22Rv1 (cell line): ENCODE results near the gene RAB5B.

Experiments used
- ZFX ChIP-seq: fragments of 450-650 bp; IDR thresholded peaks from 2 replicates; pipeline ENCODE4 v1.6.1; 2017; ENCODE audit warnings: antibody characterized with exemption, borderline replicate concordance
- TF ChIP-seq, protein P1 (sequence below): fragments of 450-650 bp; IDR thresholded peaks from 2 replicates; pipeline ENCODE4 v1.5.1; 2017; ENCODE audit warnings: mild to moderate bottlenecking

DNA sequence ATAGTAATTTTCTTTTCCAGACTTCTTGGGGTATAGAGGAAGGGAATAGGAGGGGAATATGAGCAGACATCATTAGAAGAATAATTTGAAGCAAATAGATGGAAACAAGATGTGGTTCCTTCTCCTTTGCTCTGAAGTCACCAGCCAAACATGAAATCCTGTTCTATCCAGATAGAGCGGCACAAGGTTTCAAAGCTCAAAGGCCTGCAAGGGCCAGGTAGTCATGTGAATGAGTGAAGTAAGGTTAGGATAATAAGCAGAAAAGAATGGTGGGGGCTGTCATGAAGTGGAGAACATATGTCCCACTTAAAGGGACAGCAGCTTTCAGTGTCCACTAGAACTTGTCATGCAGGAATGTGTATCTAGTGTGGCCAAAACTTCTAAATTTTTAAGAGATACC is 44.5 kb downstream of the RAB5B start:
- TF ChIP-seq, protein P1, sequence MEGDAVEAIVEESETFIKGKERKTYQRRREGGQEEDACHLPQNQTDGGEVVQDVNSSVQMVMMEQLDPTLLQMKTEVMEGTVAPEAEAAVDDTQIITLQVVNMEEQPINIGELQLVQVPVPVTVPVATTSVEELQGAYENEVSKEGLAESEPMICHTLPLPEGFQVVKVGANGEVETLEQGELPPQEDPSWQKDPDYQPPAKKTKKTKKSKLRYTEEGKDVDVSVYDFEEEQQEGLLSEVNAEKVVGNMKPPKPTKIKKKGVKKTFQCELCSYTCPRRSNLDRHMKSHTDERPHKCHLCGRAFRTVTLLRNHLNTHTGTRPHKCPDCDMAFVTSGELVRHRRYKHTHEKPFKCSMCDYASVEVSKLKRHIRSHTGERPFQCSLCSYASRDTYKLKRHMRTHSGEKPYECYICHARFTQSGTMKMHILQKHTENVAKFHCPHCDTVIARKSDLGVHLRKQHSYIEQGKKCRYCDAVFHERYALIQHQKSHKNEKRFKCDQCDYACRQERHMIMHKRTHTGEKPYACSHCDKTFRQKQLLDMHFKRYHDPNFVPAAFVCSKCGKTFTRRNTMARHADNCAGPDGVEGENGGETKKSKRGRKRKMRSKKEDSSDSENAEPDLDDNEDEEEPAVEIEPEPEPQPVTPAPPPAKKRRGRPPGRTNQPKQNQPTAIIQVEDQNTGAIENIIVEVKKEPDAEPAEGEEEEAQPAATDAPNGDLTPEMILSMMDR: no peak
- TF ChIP-seq ZFX: no peak
